GM19397 (cell line): Measurements from ENCODE around the gene MRPL20.

Experiments
- ATAC-seq: cut with Tn5 transposase; IDR thresholded peaks from one replicate; pipeline ENCODE4 v1.9.1; 2021; ENCODE audit warnings: mild to moderate bottlenecking, moderate library complexity; ENCODE audit not compliant: unreplicated experiment

Gene MRPL20

GRCh38 chr1:1366699-1367066, 40.4 kb downstream of the MRPL20 start:
- no peak for ATAC-seq

GRCh38 chr1:1365875-1366698, 41.0 kb downstream of the MRPL20 start:
- ATAC-seq, result no peak

GRCh38 chr1:1364266-1364665, 42.8 kb downstream of the MRPL20 start:
- no peak for ATAC-seq

GRCh38 chr1:1361982-1362423, 45.1 kb downstream of the MRPL20 start:
- no peak for ATAC-seq

- no peak for ATAC-seq
Observed at GRCh38 chr1:1361233-1361981, 45.7 kb downstream of the MRPL20 start.

- no peak for ATAC-seq
Observed at GRCh38 chr1:1360506-1361169, 46.5 kb downstream of the MRPL20 start.

GRCh38 chr1:1359664-1360468, 47.2 kb downstream of the MRPL20 start:
- no peak for ATAC-seq

GRCh38 chr1:1359308-1359663, 47.8 kb downstream of the MRPL20 start:
- no peak for ATAC-seq

- ATAC-seq, result no peak
Observed at GRCh38 chr1:1358433-1359271, 48.4 kb downstream of the MRPL20 start, which contains the start of gene MXRA8. TSS of gene MXRA8 (minus strand) at chr1:1358555. CDS start at chr1:1358504, 51 bp downstream.

- no peak for ATAC-seq
Observed at GRCh38 chr1:1357871-1358432, 49.1 kb downstream of the MRPL20 start.

- ATAC-seq, result no peak
Observed at GRCh38 chr1:1356796-1357401, 50.2 kb downstream of the MRPL20 start.

GRCh38 chr1:1356166-1356795, 50.8 kb downstream of the MRPL20 start:
- no peak for ATAC-seq

GRCh38 chr1:1355416-1355815, 51.7 kb downstream of the MRPL20 start:
- no peak for ATAC-seq

GRCh38 chr1:1354271-1355247, 52.5 kb downstream of the MRPL20 start:
- ATAC-seq, result no peak

- ATAC-seq, result no peak
Observed at GRCh38 chr1:1353389-1354151, 53.5 kb downstream of the MRPL20 start.

GRCh38 chr1:1352786-1353388, 54.2 kb downstream of the MRPL20 start:
- ATAC-seq, result no peak
